Measurements from ENCODE around the gene TATDN2.
A peak's percentile ranks its signal among the peaks of the same experiment; 100 is the strongest.

TATDN2 gene

GRCh38 chr3:10248184-10248983 is at the start of gene TATDN2:
Gene TATDN2 (plus strand): TSS chr3:10248459. CDS start chr3:10249201, 742 bp downstream.
- DNase-seq, result peak; percentile 90

GRCh38 chr3:10198761-10199649 is 49.3 kb upstream of the TATDN2 start:
- peak; percentile 60 for DNase-seq

GRCh38 chr3:10204921-10205320 is 43.3 kb upstream of the TATDN2 start:
- no peak for DNase-seq

- no peak for DNase-seq
Measured at GRCh38 chr3:10205451-10206165, 42.7 kb upstream of the TATDN2 start.

GRCh38 chr3:10206166-10206511 is 42.1 kb upstream of the TATDN2 start:
- DNase-seq, result no peak

GRCh38 chr3:10213156-10213792 is 35.0 kb upstream of the TATDN2 start:
- DNase-seq, result no peak

GRCh38 chr3:10215578-10216368 is 32.5 kb upstream of the TATDN2 start:
- DNase-seq, result no peak

- no peak for DNase-seq
Measured at GRCh38 chr3:10217359-10217758, 30.9 kb upstream of the TATDN2 start.

- no peak for DNase-seq
Measured at GRCh38 chr3:10219737-10220136, 28.5 kb upstream of the TATDN2 start.

- DNase-seq, result peak; percentile 65
Measured at GRCh38 chr3:10223676-10224639, 24.3 kb upstream of the TATDN2 start.

- peak; percentile 58 for DNase-seq
Measured at GRCh38 chr3:10224794-10225665, 23.2 kb upstream of the TATDN2 start.

- DNase-seq, result no peak
Measured at GRCh38 chr3:10226293-10226692, 22.0 kb upstream of the TATDN2 start.

GRCh38 chr3:10228248-10228950 is 19.9 kb upstream of the TATDN2 start:
- no peak for DNase-seq

GRCh38 chr3:10229576-10229975 is 18.7 kb upstream of the TATDN2 start:
- DNase-seq, result no peak

GRCh38 chr3:10232137-10232536 is 16.1 kb upstream of the TATDN2 start:
- no peak for DNase-seq

GRCh38 chr3:10233988-10234387 is 14.3 kb upstream of the TATDN2 start:
- no peak for DNase-seq

GRCh38 chr3:10234526-10235230 is 13.6 kb upstream of the TATDN2 start:
- DNase-seq, result no peak

- no peak for DNase-seq
Measured at GRCh38 chr3:10235551-10235950, 12.7 kb upstream of the TATDN2 start.

All from activated gamma-delta T cell treated with Interleukin-2 at 50 U/mL for 16 hours (primary cell).